Gastroesophageal sphincter (tissue), 4 donors: Measurements from ENCODE around the gene CCHCR1. TPM values are rescaled to one million over a fixed set of nuclear protein-coding genes. Genes with fewer than 3 reads are reported as not detected.

Experiments
- ATAC-seq: fragments of 150-250 bp; one replicate; pipeline ENCODE4 v1.9.1; 2016; ENCODE audit warnings: mild to moderate bottlenecking, moderate library complexity
- H3K27ac ChIP-seq, 4 donors: fragments of 200-600 bp; sonication (generic) in 3 of 4; 1 replicate in 3 of 4; 2 replicates in 1 of 4; pipeline ENCODE4 v1.5.1; 2016 to 2019
- H3K27me3 ChIP-seq: fragments of 200-600 bp; sonication (generic); one replicate; pipeline ENCODE4 v1.5.1; 2019
- H3K36me3 ChIP-seq, 2 donors: fragments of 200-600 bp; sonication (generic); one replicate each; pipeline ENCODE4 v1.5.1; 2019; ENCODE audit warnings: control low read depth in 1 of 2
- H3K4me1 ChIP-seq, 3 donors: fragments of 200-600 bp; sonication (generic); 1 replicate in 2 of 3; 2 replicates in 1 of 3; pipeline ENCODE4 v1.5.1; 2016 to 2019; ENCODE audit warnings: control low read depth in 2 of 3
- H3K4me3 ChIP-seq, 2 donors: fragments of 200-600 bp; sonication (generic); one replicate each; pipeline ENCODE4 v1.5.1; 2019; ENCODE audit warnings: mild to moderate bottlenecking in 1 of 2, moderate library complexity in 1 of 2
- H3K9me3 ChIP-seq, 3 donors: fragments of 200-600 bp; sonication (generic); one replicate each; pipeline ENCODE4 v1.5.1; 2017 to 2019; ENCODE audit warnings: control low read depth in 2 of 3
- CTCF ChIP-seq, 4 experiments: fragments of 200-600 bp in 2 of 4; fragments of 450-650 bp in 2 of 4; sonication (generic) in 1 of 4; IDR thresholded peaks; one replicate each; pipeline ENCODE4 v1.5.1; 2017 to 2019; ENCODE audit warnings: antibody characterized with exemption in 4 of 4, mild to moderate bottlenecking in 2 of 4, moderate library complexity in 2 of 4
- EP300 ChIP-seq: sonication (generic); formaldehyde crosslinking; IDR thresholded peaks from one replicate; pipeline ENCODE4 v1.6.1; 2017; ENCODE audit warnings: antibody characterized with exemption, mild to moderate bottlenecking
- POLR2A ChIP-seq, 2 donors: fragments of 450-650 bp; IDR thresholded peaks; one replicate each; pipeline ENCODE4 v1.6.1; 2017; ENCODE audit warnings: antibody characterized with exemption in 2 of 2, mild to moderate bottlenecking in 2 of 2, moderate library complexity in 1 of 2
- POLR2AphosphoS5 ChIP-seq: sonication (generic); formaldehyde crosslinking; IDR thresholded peaks from one replicate; pipeline ENCODE4 v1.6.1; 2017; ENCODE audit warnings: antibody characterized with exemption
- WGBS, 2 donors: methylation state at CpG; one replicate each; pipeline ENCODE4 v1.1.5; 2018; ENCODE audit warnings: low coverage in 1 of 2; 5-methylcytosine and 5-hydroxymethylcytosine counted together
- total RNA-seq, 4 donors: library from RNA; depleted of rRNA; stranded (reverse); fragments of >200 nt; gene quantifications; one replicate each; pipeline ENCODE4 v1.1.0, GENCODE V29; 2016

CCHCR1 gene
- total RNA-seq, 4 donors from 2014 or later = 8.2 to 15.6 (median 11.5) TPM

GRCh38 chr6:31130751-31131150 is 26.9 kb downstream of the CCHCR1 start:
- Histone ChIP-seq H3K27ac (no peak overlapping the region), H3K9me3 (no peaks in the 10 kb centered on the region), H3K27me3 (no peaks in the 10 kb centered on the region), H3K36me3 (peaks cover 0 to 3% of the 10 kb centered on the region in 2 donors), H3K4me1 (no peaks in the 10 kb centered on the region), H3K4me3 (no peak overlapping the region)
- no peak for ATAC-seq
- 93 to 100% methylated on average over 1 to 3 of the region's 3 CpGs for WGBS, 2 donors
- TF ChIP-seq POLR2A (IDR thresholded peaks at IDR 0.05) (no peak), CTCF (IDR thresholded peaks at IDR 0.05) (no peak), EP300 (no peak), POLR2AphosphoS5 (no peak)

- no peak for TF ChIP-seq CTCF (IDR thresholded peaks at IDR 0.05)
- no peak for TF ChIP-seq POLR2A (IDR thresholded peaks at IDR 0.05)
- no peak for TF ChIP-seq POLR2AphosphoS5
- TF ChIP-seq EP300 = no peak
- Histone ChIP-seq H3K27ac (no peak overlapping the region), H3K27me3 (no peaks in the 10 kb centered on the region), H3K36me3 (peaks cover 0 to 3% of the 10 kb centered on the region in 2 donors), H3K4me3 (no peak overlapping the region), H3K4me1 (peaks cover 0 to 5% (median 0%) of the 10 kb centered on the region in 3 donors), H3K9me3 (no peaks in the 10 kb centered on the region)
- ATAC-seq = no peak
- 24 to 33% methylated on average over 4 of the region's 4 CpGs for WGBS, 2 donors
Observed at GRCh38 chr6:31129130-31129529, 28.5 kb downstream of the CCHCR1 start.

- no peak overlapping the region for H3K27ac ChIP-seq
- 0 to 5% methylated on average over 3 to 8 of the region's 8 CpGs for WGBS, 2 donors
- H3K36me3 ChIP-seq = peaks cover 0 to 3% of the 10 kb centered on the region in 2 donors
- no peaks in the 10 kb centered on the region for H3K9me3 ChIP-seq
- no peaks in the 10 kb centered on the region for H3K27me3 ChIP-seq
- no peak overlapping the region for H3K4me3 ChIP-seq
- TF ChIP-seq CTCF (IDR thresholded peaks at IDR 0.05) = peak in 3 of 4 experiments; percentile 61 to 82 (median 66)
- no peak for TF ChIP-seq EP300
- TF ChIP-seq POLR2AphosphoS5 = no peak
- TF ChIP-seq POLR2A (IDR thresholded peaks at IDR 0.05) = no peak
- peaks cover 0 to 13% (median 0%) of the 10 kb centered on the region in 3 donors for H3K4me1 ChIP-seq
- no peak for ATAC-seq
Observed at GRCh38 chr6:31128093-31128676, 29.4 kb downstream of the CCHCR1 start.

GRCh38 chr6:31126396-31127175 is 31.0 kb downstream of the CCHCR1 start:
- Histone ChIP-seq H3K27me3 (no peaks in the 10 kb centered on the region), H3K4me1 (peaks cover 0 to 27% (median 10%) of the 10 kb centered on the region in 3 donors), H3K27ac (no peak overlapping the region), H3K9me3 (no peaks in the 10 kb centered on the region), H3K4me3 (no peak overlapping the region), H3K36me3 (peaks cover 0 to 3% of the 10 kb centered on the region in 2 donors)
- 41 to 79% methylated on average over 4 to 6 of the region's 16 CpGs for WGBS, 2 donors
- no peak for ATAC-seq
- TF ChIP-seq POLR2AphosphoS5 (no peak), EP300 (no peak), CTCF (IDR thresholded peaks at IDR 0.05) (no peak), POLR2A (IDR thresholded peaks at IDR 0.05) (no peak)
